Measurements from ENCODE around the gene PPP4C.
"Not testable (repeated sequence)": the region's sequence is repeated elsewhere in the genome, so short reads cannot be mapped to it uniquely, and the experiment has no call there.

PPP4C gene

DNA sequence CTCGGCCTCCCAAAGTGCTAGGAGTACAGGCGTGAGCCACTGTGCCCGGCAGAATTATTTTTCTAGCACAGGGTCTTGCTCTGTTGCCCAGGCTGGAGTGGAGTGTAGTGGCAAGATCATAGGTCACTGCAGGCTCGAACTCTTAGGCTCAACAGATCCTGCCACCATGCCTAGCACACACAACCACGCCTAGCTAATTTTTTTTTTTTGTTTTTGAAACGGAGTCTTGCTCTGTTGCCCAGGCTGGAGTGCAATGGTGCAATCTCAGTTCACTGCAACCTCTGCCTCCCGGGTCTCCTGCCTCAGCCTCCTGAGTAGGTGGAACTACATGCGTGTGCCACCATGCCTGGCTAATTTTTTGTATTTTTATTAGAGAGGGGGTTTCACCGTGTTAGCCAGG, 49.9 kb downstream of the PPP4C start:
- DNase-seq (ENCODE audit: low read depth), result not testable (repeated sequence)

DNA sequence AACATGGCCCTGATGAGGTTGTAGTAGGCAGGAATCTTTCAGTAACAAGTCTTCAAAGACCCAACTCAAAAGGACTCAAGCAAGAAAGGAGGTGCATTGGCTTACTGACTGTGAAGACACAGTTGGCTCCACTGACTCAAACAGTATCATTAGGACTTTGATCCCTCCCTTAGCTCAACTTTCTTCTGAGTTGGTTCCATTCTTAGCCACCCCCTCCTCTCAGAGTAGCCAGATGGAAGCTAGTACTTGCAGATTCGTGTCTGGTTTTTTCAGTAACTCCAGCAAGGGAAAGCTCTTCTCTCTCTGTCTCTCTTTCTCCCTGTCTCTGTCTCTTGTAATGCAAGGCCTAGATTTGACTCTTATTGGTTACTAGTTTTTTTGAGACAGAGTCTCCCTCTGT, 52.2 kb downstream of the PPP4C start:
- DNase-seq (ENCODE audit: low read depth), result no peak

DNA sequence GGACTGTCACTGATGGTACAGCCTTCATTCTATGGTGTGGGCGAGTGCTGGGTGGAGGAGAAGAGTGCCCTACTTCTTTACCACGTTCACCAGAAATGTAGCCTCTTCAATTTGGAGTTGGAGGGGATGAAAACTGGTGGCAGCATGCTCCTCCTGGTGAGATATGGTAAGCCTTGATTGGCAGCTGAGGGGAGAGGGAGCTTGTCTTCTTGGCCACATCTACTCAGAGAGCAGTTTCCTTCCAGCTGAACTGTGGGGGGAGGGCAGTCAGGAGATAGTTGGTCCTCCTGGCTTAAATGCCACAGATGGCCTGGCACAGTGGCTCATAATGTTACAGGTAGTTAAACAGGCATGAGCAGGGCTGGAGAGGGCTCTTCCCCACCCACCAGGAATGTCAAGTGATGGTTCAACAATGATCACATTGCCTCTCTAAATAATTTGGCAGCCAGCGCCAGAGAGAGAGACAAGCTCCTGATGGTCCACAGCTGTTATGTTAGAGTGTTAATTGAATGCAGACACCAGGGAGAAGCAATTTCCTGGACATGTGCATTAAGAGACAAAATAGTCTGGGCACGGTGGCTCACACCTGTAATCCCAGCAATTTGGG, 56.2 kb downstream of the PPP4C start:
- no peak for DNase-seq (ENCODE audit: low read depth)

DNA sequence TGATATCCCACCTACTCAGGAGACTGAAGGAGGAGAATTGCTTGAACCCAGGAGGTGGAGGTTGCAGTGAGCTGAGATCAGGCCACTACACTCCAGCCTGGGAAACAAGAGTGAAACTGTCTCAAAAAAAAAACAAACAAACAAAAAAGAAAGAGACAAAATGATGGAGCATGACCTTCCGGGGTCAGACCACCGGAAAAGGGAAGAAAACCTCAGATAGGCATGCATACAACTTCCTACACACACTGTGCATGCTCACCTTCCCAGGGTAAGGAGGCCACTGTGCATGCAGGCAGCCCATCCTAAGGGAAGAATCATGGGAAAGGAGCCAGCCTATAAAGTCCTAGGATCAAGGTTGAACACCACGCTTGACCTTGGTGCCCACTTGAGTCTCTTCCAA, 56.8 kb downstream of the PPP4C start:
- no peak for DNase-seq (ENCODE audit: low read depth)

All from stimulated activated CD8-positive, alpha-beta memory T cell treated with anti-CD3 and anti-CD28 coated beads, Interleukin-12 subunit alpha, Interleukin-12 subunit beta, amount 100 ng/mL, for 1 hour (primary cell).